GM19452 (cell line): ENCODE measurements around the gene QPCTL.
"Not testable (repeated sequence)": the region's sequence is repeated elsewhere in the genome, so short reads cannot be mapped to it uniquely, and the experiment has no call there.

ENCODE experiments used
- ATAC-seq: cut with Tn5 transposase; IDR thresholded peaks from one replicate; pipeline ENCODE4 v1.9.1; 2021; ENCODE audit not compliant: unreplicated experiment

QPCTL gene

GRCh38 chr19:45674946-45675345 is 17.5 kb upstream of the QPCTL start:
- no peak for ATAC-seq

GRCh38 chr19:45676851-45677263 is 15.6 kb upstream of the QPCTL start:
- ATAC-seq = no peak

GRCh38 chr19:45677351-45678230 is 14.9 kb upstream of the QPCTL start:
- ATAC-seq = no peak

GRCh38 chr19:45681391-45682015 is 11.0 kb upstream of the QPCTL start:
- ATAC-seq = peak; percentile 62

- ATAC-seq = no peak
Measured at GRCh38 chr19:45682117-45682516, 10.3 kb upstream of the QPCTL start.

GRCh38 chr19:45682908-45683307 is 9.6 kb upstream of the QPCTL start:
- no peak for ATAC-seq

GRCh38 chr19:45685045-45685444 is 7.4 kb upstream of the QPCTL start:
- not testable (repeated sequence) for ATAC-seq

- no peak for ATAC-seq
Measured at GRCh38 chr19:45687599-45687998, 4.9 kb upstream of the QPCTL start.

GRCh38 chr19:45691516-45692186 is 815 bp upstream of the QPCTL start, which contains the start of gene SNRPD2:
Gene SNRPD2, minus strand, starts transcription at chr19:45691953. Its CDS starts 65 bp downstream, at chr19:45691888.
- peak; percentile 54 for ATAC-seq

- ATAC-seq = no peak
Measured at GRCh38 chr19:45693106-45693788, 781 bp downstream of the QPCTL start.

GRCh38 chr19:45701676-45702075 is 9.2 kb downstream of the QPCTL start:
- ATAC-seq = no peak

GRCh38 chr19:45705115-45705514 is 12.6 kb downstream of the QPCTL start:
- ATAC-seq = no peak

GRCh38 chr19:45705710-45706415 is 13.4 kb downstream of the QPCTL start:
- no peak for ATAC-seq

GRCh38 chr19:45710356-45711130 is 18.1 kb downstream of the QPCTL start:
- ATAC-seq = no peak

- ATAC-seq = no peak
Measured at GRCh38 chr19:45711851-45712698, 19.6 kb downstream of the QPCTL start.

- no peak for ATAC-seq
Measured at GRCh38 chr19:45712699-45713067, 20.2 kb downstream of the QPCTL start.

- no peak for ATAC-seq
Measured at GRCh38 chr19:45713141-45713540, 20.7 kb downstream of the QPCTL start.

- no peak for ATAC-seq
Measured at GRCh38 chr19:45715139-45715538, 22.7 kb downstream of the QPCTL start.
